ENCODE measurements around the gene RBPJL. TPM values are rescaled to one million over a fixed set of nuclear protein-coding genes. Genes with fewer than 3 reads are reported as not detected.
A peak's percentile ranks its signal among the peaks of the same experiment; 100 is the strongest.

RBPJL gene
- total and polyA plus RNA-seq, 7 donors, result 0.04 to 0.22 (median 0.04) TPM; not detected in 4

GRCh38 chr20:45283551-45284057, 23.0 kb upstream of the RBPJL start:
- intact Hi-C loops (cut with DNase I), result no loop called here
- TF ChIP-seq, protein P1, sequence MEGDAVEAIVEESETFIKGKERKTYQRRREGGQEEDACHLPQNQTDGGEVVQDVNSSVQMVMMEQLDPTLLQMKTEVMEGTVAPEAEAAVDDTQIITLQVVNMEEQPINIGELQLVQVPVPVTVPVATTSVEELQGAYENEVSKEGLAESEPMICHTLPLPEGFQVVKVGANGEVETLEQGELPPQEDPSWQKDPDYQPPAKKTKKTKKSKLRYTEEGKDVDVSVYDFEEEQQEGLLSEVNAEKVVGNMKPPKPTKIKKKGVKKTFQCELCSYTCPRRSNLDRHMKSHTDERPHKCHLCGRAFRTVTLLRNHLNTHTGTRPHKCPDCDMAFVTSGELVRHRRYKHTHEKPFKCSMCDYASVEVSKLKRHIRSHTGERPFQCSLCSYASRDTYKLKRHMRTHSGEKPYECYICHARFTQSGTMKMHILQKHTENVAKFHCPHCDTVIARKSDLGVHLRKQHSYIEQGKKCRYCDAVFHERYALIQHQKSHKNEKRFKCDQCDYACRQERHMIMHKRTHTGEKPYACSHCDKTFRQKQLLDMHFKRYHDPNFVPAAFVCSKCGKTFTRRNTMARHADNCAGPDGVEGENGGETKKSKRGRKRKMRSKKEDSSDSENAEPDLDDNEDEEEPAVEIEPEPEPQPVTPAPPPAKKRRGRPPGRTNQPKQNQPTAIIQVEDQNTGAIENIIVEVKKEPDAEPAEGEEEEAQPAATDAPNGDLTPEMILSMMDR (IDR thresholded peaks at IDR 0.05), result no peak
- no peaks in the 10 kb centered on the region for H3K9me3 ChIP-seq
- peaks cover 2 to 38% (median 4%) of the 10 kb centered on the region in 3 donors for H3K27me3 ChIP-seq (ENCODE audit: insufficient read depth in 3 of 3, low read length in 2 of 3)
- DNase-seq, result no peak
- no peak overlapping the region for H3K4me3 ChIP-seq
- H3K4me1 ChIP-seq, result no peaks in the 10 kb centered on the region
- no peak overlapping the region for H3K27ac ChIP-seq
- ATAC-seq, result no peak
- 38 to 51% (median 46%) methylated on average over 4 of the region's 4 CpGs for WGBS, 3 donors
- no peaks in the 10 kb centered on the region for H3K36me3 ChIP-seq (ENCODE audit: insufficient read depth in 1 of 2, low read depth in 1 of 2)

DNA sequence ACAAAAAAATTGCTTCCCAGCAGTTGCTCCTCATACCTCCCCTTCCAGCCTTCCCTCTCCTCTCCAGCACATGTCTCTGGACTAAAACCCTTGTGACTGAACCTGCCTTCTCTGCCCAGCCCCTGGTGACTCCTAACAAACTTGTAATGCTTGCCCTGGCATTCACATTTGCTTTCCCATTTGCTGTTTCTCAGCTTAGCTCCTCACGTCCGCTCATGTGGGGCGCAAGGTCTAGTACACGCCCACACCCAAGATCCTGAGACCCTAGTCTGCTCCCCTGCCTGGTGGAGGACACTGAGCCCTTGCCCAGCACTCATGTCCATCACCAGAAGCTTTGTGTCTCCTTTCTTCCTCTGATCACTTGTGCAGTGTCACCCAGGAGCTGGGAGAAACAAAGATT, 18.3 kb upstream of the RBPJL start:
- Histone ChIP-seq H3K27ac (no peak overlapping the region), H3K36me3 (ENCODE audit: insufficient read depth in 1 of 2, low read depth in 1 of 2) (no peaks in the 10 kb centered on the region), H3K4me1 (peaks cover 7% of the 10 kb centered on the region), H3K9me3 (no peaks in the 10 kb centered on the region), H3K27me3 (ENCODE audit: insufficient read depth in 3 of 3, low read length in 2 of 3) (peaks cover 0 to 18% (median 6%) of the 10 kb centered on the region in 3 donors), H3K4me3 (no peak overlapping the region)
- TF ChIP-seq, protein P1 (IDR thresholded peaks at IDR 0.05), result no peak
- 70 to 79% (median 75%) methylated on average over 4 of the region's 4 CpGs for WGBS, 3 donors
- ATAC-seq (no peak), DNase-seq (no peak)
- intact Hi-C loops (cut with DNase I), result no loop called here

GRCh38 chr20:45288860-45289259, 17.8 kb upstream of the RBPJL start:
- 83 to 92% (median 83%) methylated on average over 5 of the region's 5 CpGs for WGBS, 3 donors
- DNase-seq (no peak), ATAC-seq (no peak)
- H3K4me3 ChIP-seq, result no peak overlapping the region
- H3K4me1 ChIP-seq, result peaks cover 8% of the 10 kb centered on the region
- H3K27me3 ChIP-seq (ENCODE audit: insufficient read depth in 3 of 3, low read length in 2 of 3), result peaks cover 0 to 16% (median 10%) of the 10 kb centered on the region in 3 donors
- no peaks in the 10 kb centered on the region for H3K9me3 ChIP-seq
- TF ChIP-seq, protein P1 (IDR thresholded peaks at IDR 0.05), result no peak
- intact Hi-C loops (cut with DNase I), result no loop called here
- no peak overlapping the region for H3K27ac ChIP-seq
- no peaks in the 10 kb centered on the region for H3K36me3 ChIP-seq (ENCODE audit: insufficient read depth in 1 of 2, low read depth in 1 of 2)

GRCh38 chr20:45289942-45290676, 16.5 kb upstream of the RBPJL start:
- 62 to 68% (median 67%) methylated on average over 13 of the region's 13 CpGs for WGBS, 3 donors
- DNase-seq, result no peak
- ATAC-seq, result peak in 1 of 4 donors; percentile 15
- peaks cover 8% of the 10 kb centered on the region for H3K4me1 ChIP-seq
- intact Hi-C loops (cut with DNase I), result loop anchor here (2.0 to 10.0 kb wide), 3 partner anchors 193 to 247 kb away; no protein-coding TSS in a partner anchor
- H3K36me3 ChIP-seq (ENCODE audit: insufficient read depth in 1 of 2, low read depth in 1 of 2), result no peaks in the 10 kb centered on the region
- no peak overlapping the region for H3K4me3 ChIP-seq
- no peaks in the 10 kb centered on the region for H3K9me3 ChIP-seq
- H3K27me3 ChIP-seq (ENCODE audit: insufficient read depth in 3 of 3, low read length in 2 of 3), result peaks cover 0 to 19% (median 11%) of the 10 kb centered on the region in 3 donors
- TF ChIP-seq, protein P1 (IDR thresholded peaks at IDR 0.05), result no peak
- H3K27ac ChIP-seq, result no peak overlapping the region
